OCI-LY3 (cell line): ENCODE data around the gene LIPC.

Experiments used
- H2AFZ ChIP-seq: fragments of 200-600, 300-600 bp; shearing (Covaris generic); 2 replicates; pipeline ENCODE4 v1.6.0; 2014; ENCODE audit warnings: antibody characterized with exemption, low read depth, low read length
- H3K27ac ChIP-seq: fragments of 200-600, 300-600 bp; sonication (generic); 2 replicates; pipeline ENCODE4 v1.5.1; 2014; ENCODE audit warnings: mild to moderate bottlenecking, low read length, moderate library complexity, mixed read lengths
- H3K27me3 ChIP-seq: fragments of 200-600, 300-600 bp; sonication (generic); 2 replicates; pipeline ENCODE4 v1.6.1; 2014; ENCODE audit warnings: low read depth, low read length, mixed read lengths
- H3K36me3 ChIP-seq: fragments of 200-600, 300-600 bp; sonication (generic); replicated peaks from 2 replicates; pipeline ENCODE3; 2014; ENCODE audit warnings: low read depth, low read length, mixed read lengths
- H3K4me1 ChIP-seq: fragments of 300-600, 200-600 bp; sonication (generic); 2 replicates; pipeline ENCODE4 v1.6.1; 2014; ENCODE audit warnings: low read length, mixed read lengths
- H3K4me2 ChIP-seq: fragments of 200-600, 300-600 bp; sonication (generic); 2 replicates; pipeline ENCODE4 v1.6.1; 2014; ENCODE audit warnings: low read length, mixed read lengths
- H3K4me3 ChIP-seq: fragments of 300-600, 200-600 bp; sonication (generic); 2 replicates; pipeline ENCODE4 v1.5.1; 2014; ENCODE audit warnings: antibody characterized with exemption, mild to moderate bottlenecking, low read length, moderate library complexity
- H3K79me2 ChIP-seq: fragments of 300-600, 200-600 bp; shearing (Covaris generic); 2 replicates; pipeline ENCODE4 v1.6.1; 2014; ENCODE audit warnings: mild to moderate bottlenecking, low read length, mixed read lengths
- H3K9ac ChIP-seq: fragments of 300-600, 200-600 bp; shearing (Covaris generic); 2 replicates; pipeline ENCODE4 v1.6.0; 2014; ENCODE audit warnings: mild to moderate bottlenecking, low read length, moderate library complexity
- H3K9me3 ChIP-seq: fragments of 200-600, 300-600 bp; shearing (Covaris generic); 2 replicates; pipeline ENCODE4 v1.6.1; 2014; ENCODE audit warnings: low read length, mixed read lengths; ENCODE audit not compliant: insufficient read depth
- H4K20me1 ChIP-seq: fragments of 200-600, 300-600 bp; sonication (generic); 2 replicates; pipeline ENCODE4 v1.6.1; 2016; ENCODE audit warnings: low read length, mixed read lengths; ENCODE audit not compliant: insufficient read depth
- EZH2phosphoT487 ChIP-seq: fragments of 200-600 bp; shearing (Covaris generic); IDR thresholded peaks from 2 replicates; pipeline ENCODE4 v1.6.1; 2018; ENCODE audit warnings: antibody characterized with exemption, mixed run types, low read depth
- TF ChIP-seq, protein P1 (sequence below): fragments of 200-600, 300-600 bp; sonication (generic); IDR thresholded peaks from 2 replicates; pipeline ENCODE4 v1.5.1; 2014; ENCODE audit warnings: antibody characterized with exemption, low read length, low read depth

The LIPC gene

GRCh38 chr15:58407236-58407775 lies 24.5 kb upstream of the LIPC start:
- Histone ChIP-seq H2AFZ (no peak overlapping the region), H3K27ac (no peak overlapping the region), H3K4me1 (peaks cover 9% of the 10 kb centered on the region; the same call in 1 of the 2 replicates), H3K27me3 (0 out of 2 replicates have a peak, but pooled peaks cover 7% of the 10 kb centered on the region), H3K9me3 (no peaks in the 10 kb centered on the region), H3K36me3 (no peaks in the 10 kb centered on the region), H3K4me2 (no peak overlapping the region), H3K4me3 (no peak overlapping the region), H3K79me2 (no peaks in the 10 kb centered on the region), H4K20me1 (no peaks in the 10 kb centered on the region), H3K9ac (no peak overlapping the region)
- TF ChIP-seq EZH2phosphoT487: no peak
- TF ChIP-seq, protein P1, sequence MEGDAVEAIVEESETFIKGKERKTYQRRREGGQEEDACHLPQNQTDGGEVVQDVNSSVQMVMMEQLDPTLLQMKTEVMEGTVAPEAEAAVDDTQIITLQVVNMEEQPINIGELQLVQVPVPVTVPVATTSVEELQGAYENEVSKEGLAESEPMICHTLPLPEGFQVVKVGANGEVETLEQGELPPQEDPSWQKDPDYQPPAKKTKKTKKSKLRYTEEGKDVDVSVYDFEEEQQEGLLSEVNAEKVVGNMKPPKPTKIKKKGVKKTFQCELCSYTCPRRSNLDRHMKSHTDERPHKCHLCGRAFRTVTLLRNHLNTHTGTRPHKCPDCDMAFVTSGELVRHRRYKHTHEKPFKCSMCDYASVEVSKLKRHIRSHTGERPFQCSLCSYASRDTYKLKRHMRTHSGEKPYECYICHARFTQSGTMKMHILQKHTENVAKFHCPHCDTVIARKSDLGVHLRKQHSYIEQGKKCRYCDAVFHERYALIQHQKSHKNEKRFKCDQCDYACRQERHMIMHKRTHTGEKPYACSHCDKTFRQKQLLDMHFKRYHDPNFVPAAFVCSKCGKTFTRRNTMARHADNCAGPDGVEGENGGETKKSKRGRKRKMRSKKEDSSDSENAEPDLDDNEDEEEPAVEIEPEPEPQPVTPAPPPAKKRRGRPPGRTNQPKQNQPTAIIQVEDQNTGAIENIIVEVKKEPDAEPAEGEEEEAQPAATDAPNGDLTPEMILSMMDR: no peak

GRCh38 chr15:58407778-58408177 lies 24.0 kb upstream of the LIPC start:
- Histone ChIP-seq H3K4me1 (peaks cover 9% of the 10 kb centered on the region; the same call in 1 of the 2 replicates), H3K27ac (no peak overlapping the region), H3K9ac (no peak overlapping the region), H4K20me1 (no peaks in the 10 kb centered on the region), H3K9me3 (no peaks in the 10 kb centered on the region), H3K27me3 (0 out of 2 replicates have a peak, but pooled peaks cover 7% of the 10 kb centered on the region), H3K4me2 (no peak overlapping the region), H3K4me3 (no peak overlapping the region), H3K79me2 (no peaks in the 10 kb centered on the region), H3K36me3 (no peaks in the 10 kb centered on the region), H2AFZ (no peak overlapping the region)
- TF ChIP-seq, protein P1: no peak
- no peak for TF ChIP-seq EZH2phosphoT487

- Histone ChIP-seq H3K79me2 (no peaks in the 10 kb centered on the region), H3K36me3 (no peaks in the 10 kb centered on the region), H3K4me2 (peak overlapping the region; percentile 70), H3K27ac (no peak overlapping the region), H3K9me3 (no peaks in the 10 kb centered on the region), H2AFZ (peak overlapping the region; percentile 75; the same call in 1 of the 2 replicates), H3K27me3 (no peaks in the 10 kb centered on the region), H3K9ac (no peak overlapping the region), H3K4me3 (peak overlapping the region; percentile 58; the same call in 1 of the 2 replicates), H4K20me1 (no peaks in the 10 kb centered on the region), H3K4me1 (peaks cover 9% of the 10 kb centered on the region; the same call in 1 of the 2 replicates)
- TF ChIP-seq, protein P1: no peak
- no peak for TF ChIP-seq EZH2phosphoT487
Observed at GRCh38 chr15:58409861-58410260, 21.9 kb upstream of the LIPC start.

DNA sequence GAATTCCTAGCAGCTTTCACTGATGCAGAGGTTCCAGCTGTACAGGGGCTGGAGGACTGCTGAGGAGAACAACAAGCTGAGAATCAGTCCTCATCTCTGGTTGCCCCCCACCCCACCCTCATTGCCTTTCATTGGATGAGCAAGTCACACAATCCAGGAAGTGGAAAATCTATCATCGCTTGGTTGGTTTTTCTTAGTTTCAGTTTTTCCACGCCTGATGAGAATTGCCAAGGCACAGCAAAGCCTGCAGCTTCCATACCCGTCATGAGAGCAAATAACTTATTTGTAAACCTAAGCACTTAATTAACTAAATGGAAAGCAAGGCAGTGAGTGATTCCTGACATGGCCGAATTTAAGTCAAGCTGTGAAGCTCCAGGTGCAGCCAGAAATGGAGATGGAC lies 21.4 kb upstream of the LIPC start:
- H3K9me3 ChIP-seq: no peaks in the 10 kb centered on the region

More for the DNA sequence above, 21.4 kb upstream of the LIPC start:
- Histone ChIP-seq H4K20me1 (no peaks in the 10 kb centered on the region), H3K4me1 (peaks cover 9% of the 10 kb centered on the region; the same call in 1 of the 2 replicates), H2AFZ (peak overlapping the region; percentile 75), H3K4me2 (peak overlapping the region; percentile 70), H3K4me3 (peak overlapping the region; percentile 58), H3K79me2 (no peaks in the 10 kb centered on the region), H3K27me3 (no peaks in the 10 kb centered on the region), H3K9ac (no peak overlapping the region), H3K27ac (no peak overlapping the region), H3K36me3 (no peaks in the 10 kb centered on the region)
- no peak for TF ChIP-seq EZH2phosphoT487
- TF ChIP-seq, protein P1: no peak
